Fibroblast of upper back skin (primary cell): ENCODE results near the gene ANTXR1.

Source experiments
- DNase-seq: peaks from one replicate; pipeline ENCODE4 v3.0.0-alpha.2; 2013

ANTXR1 gene

GRCh38 chr2:69013142-69013839, at the start of gene ANTXR1:
Gene ANTXR1 (plus strand): TSS chr2:69013179. CDS start chr2:69013500, 321 bp downstream.
- DNase-seq = peak; percentile 81

DNA sequence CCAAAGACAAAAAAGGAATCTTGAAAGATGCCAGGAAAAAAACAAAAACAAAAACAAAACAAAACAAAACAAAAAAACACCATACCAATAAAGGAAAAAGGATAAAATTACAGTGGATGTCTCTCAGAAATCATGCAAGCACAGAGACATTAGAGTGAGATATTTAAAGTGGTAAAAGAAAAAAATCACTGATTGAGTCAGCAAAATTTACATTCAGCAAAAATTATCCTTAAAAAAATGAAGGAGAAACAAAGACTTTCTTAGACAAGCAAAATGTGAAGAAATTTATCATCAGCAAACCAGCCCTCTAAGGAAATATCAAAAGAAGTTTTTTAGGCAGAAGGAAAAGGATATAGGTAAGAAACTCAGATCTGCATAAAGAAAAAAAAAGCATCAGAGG, 48.7 kb upstream of the ANTXR1 start:
- no peak for DNase-seq

GRCh38 chr2:68968221-68968620, 44.8 kb upstream of the ANTXR1 start:
- DNase-seq = no peak

DNA sequence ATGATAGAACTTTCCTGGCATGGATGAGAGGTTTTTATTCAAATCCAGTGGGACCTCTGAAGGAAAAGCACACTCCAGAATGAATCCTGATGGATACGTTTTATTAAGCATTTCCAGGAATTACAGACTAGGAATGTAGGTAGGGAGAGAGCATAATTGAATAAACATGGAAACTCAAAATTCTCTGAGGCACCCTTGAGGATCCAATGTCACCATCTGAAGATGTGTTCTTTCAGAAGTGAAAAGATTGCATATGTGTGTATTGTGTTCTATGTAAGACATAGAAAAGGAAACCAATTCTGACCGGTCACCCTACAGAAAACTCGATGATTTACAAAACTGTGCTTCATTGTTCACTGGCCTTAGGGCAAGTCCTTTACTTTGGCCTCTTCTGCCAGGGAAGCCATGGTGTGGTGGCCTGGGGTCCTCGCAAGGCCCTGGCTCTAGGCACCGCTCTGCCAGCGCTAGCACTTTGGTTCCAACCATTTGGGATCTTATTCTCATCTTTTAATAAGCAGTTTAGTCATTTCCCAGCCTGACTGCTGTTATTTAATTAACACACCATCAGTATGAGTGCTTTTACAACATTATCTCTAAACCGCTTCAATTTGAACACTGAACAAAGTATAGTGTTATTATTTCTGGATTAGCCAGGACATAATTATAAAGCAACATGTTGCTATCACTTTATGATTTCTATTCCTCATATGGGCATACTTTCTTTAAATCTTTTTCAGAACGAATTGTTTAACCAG, 43.1 kb upstream of the ANTXR1 start:
- peak; percentile 8 for DNase-seq

DNA sequence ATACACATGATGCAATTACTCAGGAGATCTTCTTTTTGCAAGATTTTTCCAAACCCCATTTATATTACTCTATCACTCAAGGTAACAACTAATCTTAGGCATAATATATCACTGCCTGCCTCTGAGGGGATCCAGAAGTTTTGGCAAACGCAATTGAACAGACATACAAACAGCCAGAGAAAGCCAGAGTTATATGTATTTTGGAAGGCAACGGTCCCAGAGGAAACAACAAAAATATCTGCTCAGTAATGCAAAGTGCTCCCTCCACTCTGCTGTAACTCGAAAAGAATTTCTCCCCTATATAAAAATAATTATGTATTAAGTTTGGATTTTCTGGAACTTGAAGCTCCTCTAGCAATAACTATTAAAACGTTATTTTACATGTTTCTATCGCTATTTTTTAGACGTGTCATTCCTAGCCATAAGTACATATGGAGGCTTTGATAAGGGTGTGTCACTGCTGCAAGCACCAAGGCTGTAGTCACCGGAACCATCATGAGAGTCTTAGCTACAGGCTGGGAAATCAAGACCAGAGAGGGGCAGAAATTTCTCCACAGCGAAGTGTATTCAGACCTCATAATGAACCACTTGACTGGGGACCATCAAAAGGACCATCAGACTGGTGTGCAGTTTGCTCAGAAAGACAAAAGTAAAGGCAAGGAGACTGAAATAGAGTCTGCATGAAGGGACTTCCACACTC, 42.3 kb upstream of the ANTXR1 start:
- DNase-seq = peak; percentile 61

DNA sequence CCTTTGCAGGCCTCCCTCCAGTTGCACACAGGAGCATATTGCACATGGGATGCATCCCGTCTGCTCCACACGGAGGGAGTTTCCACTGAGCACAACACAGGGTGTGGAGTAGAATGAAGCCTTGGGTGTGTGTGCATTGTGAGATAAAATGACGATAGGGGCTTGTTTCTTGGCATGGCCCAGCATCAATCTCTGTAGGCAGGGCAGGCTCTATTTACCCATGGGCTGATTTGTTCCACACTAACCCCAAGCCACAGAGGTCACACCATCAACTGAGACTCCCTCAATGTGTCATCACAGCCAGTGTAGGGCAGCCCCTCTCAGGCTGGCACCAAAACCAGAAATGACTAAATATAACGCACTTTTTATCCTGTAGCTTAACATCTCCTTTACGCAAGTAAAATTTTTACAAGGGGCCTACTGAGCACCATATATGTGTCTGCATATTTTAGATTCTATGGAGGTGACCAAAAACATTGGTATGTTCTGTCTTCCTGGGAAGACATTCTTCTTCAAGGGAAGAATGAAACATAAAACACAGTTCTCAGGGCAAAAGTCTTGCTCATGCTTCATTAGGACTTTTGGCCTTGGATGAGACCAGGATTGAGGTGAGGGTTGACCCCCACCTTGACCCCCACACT, 41.3 kb upstream of the ANTXR1 start:
- DNase-seq = peak; percentile 95

DNA sequence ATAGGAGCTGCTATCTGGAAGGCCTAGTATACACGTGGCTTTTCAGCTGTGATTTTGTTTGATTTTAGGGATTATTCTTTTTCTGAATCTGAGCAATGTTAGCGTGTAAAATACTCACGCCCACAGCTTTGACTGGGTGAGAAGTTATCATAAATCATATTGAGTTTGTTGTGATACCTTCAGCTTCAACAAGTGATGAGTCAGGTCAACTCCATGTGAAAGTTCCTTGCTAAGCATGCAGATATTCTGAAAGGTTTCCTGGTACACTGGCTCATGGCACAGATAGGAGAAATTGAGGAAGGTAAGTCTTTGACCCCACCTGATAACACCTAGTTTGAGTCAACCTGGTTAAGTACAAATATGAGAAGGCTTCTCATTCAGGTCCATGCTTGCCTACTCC, 38.7 kb upstream of the ANTXR1 start, which contains the start of gene GKN1:
GKN1 (plus strand) TSS at position 386 of the 400 bp plus-strand sequence. CDS start 42 bp downstream, outside the sequence.
- peak; percentile 34 for DNase-seq

DNA sequence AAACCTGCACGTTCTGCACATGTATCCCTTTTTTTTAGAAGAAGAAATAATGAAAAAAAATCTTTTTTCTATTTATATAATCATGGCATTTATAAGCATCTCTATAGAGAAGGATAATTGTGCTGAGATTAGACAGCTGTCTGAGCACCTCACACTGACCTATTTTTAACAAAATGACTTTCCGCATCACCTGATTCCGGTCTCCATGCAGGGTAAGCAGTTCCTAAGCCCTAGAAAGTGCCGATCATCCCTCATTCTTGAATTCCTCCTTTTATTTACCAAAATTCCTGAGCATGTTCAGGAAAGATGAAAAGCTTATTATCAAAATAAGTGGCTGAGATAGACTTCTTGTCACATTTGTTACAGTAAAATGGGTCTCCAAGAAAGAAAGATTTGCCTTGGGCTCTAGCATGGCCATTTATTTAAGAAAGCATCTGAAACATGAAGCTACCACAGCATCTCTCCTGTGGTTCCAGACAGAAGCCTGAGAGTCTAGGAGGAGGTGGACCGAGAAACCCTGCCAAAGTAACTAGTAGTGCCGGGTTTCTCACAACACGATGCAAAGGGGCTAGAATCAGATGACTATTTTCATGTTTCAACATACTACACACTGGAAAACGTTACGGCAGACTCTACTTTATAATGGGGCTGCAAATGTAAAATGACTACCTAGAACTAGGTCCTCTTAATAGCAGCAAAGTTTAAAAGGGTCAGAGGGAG, 37.9 kb upstream of the ANTXR1 start:
- no peak for DNase-seq

DNA sequence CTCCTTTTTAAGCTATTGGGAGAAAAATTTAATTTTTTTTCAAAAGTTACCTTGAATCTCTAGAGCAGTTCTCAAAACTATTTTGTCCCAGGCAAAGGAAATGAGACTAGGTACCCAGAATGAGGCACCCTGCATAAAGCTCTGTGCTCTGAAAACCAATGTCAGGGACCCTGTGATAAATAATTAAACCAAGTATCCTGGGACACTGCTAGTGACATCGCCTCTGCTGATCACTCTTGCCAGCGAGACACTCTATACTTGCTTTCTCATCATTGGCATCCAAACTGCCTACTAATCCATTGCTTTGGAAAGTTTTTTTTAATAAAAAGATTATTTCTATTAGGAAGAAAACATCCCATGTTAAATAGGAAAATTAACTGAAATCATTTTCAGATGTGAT, 37.1 kb upstream of the ANTXR1 start:
- no peak for DNase-seq

GRCh38 chr2:68977453-68977852, 35.5 kb upstream of the ANTXR1 start:
- DNase-seq = no peak

DNA sequence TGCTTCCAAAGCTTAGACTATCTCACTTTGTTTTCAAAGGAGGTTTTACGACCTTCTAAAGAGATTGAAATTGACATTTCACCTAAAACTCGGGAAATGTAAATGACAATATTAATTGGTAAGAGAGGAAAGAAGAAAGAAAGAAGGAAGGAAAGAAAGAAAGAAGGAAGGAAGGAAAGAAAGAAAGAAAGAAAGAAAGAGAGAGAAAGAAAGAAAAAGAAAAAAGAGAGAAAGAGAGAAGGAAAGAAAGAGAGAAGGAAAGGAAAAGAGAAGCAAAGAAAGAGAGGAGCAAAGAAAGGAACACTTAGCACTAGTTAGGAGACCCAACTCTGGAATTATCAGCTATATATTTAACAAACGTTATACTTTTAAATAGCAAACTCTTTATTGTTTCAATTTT, 34.9 kb upstream of the ANTXR1 start:
- no peak for DNase-seq

DNA sequence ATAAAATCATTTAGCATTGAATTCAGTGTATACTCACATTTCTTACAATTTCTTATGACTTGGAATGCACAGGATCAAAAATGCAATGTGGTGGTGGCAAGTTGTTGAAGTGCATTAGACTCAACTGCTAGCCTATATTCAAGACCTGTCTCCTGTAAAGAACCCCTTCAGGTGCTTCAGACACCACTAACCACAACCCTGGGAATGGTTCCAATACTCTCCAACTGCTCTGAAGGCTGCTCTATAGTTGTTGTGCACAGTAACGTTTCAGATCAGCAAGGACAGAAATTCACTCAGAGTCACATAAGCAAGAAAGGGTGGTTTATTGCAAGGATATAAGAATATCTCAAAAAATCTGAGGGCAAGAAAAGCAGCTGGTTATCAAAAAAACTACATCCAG, 32.0 kb upstream of the ANTXR1 start:
- no peak for DNase-seq

GRCh38 chr2:68987021-68987503, 25.9 kb upstream of the ANTXR1 start:
- no peak for DNase-seq

GRCh38 chr2:68989035-68989434, 23.9 kb upstream of the ANTXR1 start:
- no peak for DNase-seq

DNA sequence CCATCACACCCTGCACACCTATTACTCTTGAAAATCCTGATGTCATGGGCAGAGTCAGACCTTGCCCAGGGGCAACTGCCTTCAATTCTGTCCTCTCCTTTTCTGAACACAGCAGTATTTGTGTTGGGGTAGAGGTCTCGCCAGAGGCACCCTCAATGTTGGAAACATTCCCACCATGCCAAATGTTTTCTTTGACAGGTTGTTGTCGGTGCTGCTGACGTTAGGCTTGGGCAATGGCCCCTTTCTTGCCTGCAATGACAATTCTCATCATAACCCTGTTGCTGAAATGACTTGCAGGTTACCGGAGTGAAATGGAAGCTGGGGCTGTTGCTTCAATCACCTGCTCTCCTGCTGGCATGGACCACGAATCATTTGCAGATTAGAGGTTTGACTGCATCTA, 20.6 kb upstream of the ANTXR1 start:
- DNase-seq = no peak

GRCh38 chr2:68992933-68993332, 20.0 kb upstream of the ANTXR1 start:
- DNase-seq = no peak

DNA sequence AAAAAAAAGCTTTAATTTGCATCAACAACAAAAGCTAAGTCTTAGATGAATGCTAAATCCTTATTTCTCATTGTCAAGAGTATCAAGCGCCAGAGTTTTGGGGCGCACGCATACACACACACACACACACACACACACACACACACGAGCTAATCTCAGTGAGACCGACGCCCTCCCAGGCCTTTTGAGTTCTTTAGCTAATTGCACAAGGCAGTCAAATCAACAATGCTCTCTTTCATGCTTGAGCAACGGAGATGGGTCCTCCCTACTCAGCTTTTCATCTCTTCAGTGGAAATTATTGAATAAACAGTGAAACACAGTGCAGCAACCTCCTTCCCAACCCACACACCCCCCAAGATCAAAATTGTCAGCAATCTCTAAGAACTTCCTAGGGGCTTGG, 19.3 kb upstream of the ANTXR1 start:
- DNase-seq = no peak

GRCh38 chr2:68994864-68995263, 18.1 kb upstream of the ANTXR1 start:
- peak; percentile 88 for DNase-seq

DNA sequence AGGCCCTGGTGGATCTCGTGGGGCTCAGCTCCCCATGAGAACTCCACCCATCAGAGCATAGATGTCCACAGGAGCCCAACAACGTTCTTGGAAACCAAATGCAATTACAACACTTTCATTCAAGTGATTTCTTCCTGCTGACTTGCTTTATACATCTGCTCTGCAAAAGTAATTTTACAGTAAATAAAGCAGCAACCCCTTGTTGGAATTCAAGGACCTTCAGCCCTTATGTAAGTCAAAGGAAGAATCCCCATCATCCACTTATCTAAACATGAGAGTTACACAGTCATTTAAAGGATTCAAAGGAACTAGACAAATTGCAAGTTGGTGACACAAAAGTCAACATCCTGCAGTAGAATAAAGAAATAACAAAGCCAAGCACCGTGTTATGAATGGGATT, 17.1 kb upstream of the ANTXR1 start:
- DNase-seq = no peak

GRCh38 chr2:68997401-68997800, 15.6 kb upstream of the ANTXR1 start:
- DNase-seq = no peak

GRCh38 chr2:69001879-69002278, 11.1 kb upstream of the ANTXR1 start:
- DNase-seq = no peak

DNA sequence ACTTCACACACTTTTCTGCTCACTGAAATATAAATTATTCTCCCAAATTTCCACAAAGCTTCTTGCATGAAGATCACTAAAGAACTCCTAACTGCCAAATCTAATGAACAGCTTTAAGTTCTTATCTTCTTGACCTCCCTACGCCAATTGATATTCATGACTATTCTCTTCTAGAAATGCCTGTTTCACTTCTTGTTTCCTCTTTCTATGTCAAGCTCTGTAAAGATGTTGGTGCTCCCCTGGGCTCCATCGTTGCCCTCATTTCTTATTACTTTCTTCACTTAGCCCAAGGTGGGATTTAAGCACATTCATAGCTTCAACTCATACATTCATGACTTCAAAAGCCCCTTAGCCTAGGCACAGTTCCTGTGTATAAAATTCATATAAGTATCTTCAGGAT, 9.2 kb upstream of the ANTXR1 start:
- DNase-seq = no peak
